Measurements from ENCODE around the gene BBX.
"Not testable (repeated sequence)": the region's sequence is repeated elsewhere in the genome, so short reads cannot be mapped to it uniquely, and the experiment has no call there.

BBX gene

DNA sequence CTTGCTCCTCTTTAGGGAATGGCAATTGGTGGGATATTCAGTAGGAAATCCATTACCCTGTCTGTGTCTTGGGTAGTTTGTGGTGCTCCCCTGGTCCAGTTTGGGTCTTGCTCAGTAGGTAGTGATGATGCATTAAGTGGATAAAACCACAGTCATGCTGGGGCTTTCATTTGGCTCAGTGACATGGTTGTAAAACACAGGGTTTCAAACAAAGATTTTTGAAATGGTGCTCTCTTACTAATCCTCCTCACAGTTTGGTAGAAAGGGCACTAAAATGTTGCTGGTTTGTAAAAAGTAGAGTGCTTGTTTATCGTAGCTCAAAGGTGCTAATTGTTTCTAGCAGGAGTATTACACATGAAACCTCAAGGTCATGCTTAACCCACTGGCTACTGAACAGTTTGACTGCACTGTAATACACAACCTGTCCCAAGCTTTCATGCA, 22.9 kb downstream of the BBX start:
- no peak for DNase-seq

DNA sequence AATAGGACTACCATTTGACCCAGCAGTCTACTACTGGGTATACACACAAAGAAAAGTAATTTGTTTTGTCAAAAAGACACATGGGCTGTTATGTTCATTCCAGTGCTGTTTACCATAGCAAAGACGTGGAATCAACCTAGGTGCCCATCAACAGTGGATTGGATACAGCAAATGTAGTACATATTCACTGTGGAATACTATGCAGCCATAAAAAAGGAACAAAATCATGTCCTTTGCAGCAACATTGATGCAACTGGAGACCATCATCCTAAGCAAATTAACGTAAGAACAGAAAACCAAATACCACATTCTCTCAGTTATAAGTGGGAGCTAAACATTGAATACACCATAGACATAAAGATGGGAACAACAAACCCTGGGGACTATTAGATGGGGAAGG, 25.8 kb downstream of the BBX start:
- no peak for DNase-seq

- DNase-seq, result no peak
These were observed 32.6 kb downstream of the BBX start for GRCh38 chr3:107555359-107555758.

- DNase-seq, result no peak
These were observed 35.0 kb downstream of the BBX start for GRCh38 chr3:107557743-107558142.

DNA sequence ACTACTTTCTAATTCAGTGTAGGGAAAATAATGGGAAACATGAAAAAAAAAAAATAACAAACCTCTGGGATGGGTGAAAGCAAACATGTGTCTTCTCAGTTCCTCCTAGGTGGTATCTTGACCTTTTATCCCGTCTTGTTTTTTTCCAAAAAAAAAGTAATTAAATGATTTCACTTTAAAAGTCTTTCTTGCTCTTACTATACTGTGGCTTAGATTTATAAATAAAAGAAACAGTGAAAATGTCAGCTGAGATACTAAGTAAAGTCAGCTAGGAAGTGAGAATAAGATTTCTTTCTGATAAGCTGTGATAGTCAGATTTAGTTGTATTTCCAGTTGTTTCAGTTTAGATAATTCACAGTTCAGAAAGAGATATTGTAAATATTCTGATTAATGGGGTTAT, 37.4 kb downstream of the BBX start:
- no peak for DNase-seq

DNA sequence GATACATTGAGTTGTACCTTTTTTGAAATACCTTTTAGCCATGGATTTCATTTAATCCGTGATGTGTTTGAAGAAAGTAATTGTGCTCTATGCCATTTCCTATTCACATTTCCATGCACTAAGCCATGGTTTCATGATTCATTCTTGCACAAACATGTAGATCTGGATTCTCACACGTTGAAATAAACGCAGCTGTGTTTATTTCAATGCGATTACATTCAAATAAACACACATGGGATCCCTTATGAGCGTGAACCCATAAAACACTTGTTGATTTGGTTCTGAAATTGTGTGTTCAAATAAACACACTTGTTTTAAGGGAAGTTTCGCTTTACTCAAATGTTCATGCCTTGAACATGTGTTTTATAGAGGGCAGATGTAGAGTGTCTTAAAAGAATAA, 39.2 kb downstream of the BBX start:
- no peak for DNase-seq

DNA sequence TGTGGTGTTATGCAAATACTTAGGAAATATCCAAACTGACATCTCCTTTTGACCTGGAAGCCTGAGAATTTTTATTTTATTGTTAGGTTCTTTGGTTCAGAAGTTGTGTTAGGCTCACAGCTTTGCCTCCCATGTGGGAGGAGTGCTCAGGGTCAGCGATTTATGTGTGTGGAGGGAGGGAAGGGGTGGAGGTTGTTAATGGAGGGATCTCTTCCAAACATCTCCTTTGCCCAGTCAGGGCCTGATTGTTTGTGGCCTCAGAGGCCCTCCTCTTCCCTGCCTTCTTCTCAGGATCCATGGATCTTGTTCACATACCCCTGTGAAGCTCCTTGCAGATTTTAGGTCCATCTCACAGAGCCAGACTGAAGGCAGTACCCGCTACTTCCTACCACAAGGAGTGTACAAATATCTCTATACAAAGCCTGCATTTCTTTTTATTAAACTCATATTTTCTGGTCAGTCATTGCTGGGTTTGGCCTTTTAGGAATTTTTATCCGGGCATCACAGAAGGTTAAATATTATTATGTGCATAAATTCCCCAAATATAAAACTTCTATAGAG, 40.3 kb downstream of the BBX start:
- DNase-seq, result no peak

DNA sequence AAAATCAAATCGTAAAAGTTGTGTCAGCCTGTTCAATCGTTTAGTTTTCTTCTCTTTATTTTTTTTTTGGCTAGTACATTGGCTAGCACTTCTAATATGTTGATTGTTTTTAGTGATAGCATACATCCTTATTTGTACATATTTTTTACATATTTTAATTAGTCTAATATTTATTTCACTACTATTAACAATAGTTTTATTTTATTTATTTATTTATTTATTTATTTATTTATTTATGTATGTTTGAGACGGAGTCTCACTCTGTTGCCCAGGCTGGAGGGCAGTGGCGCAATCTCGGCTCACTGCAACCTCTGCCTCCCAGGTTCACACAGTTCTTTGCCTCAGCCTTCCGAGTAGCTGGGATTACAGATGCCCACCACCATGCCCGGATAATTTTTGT, 42.5 kb downstream of the BBX start:
- DNase-seq, result not testable (repeated sequence)

DNA sequence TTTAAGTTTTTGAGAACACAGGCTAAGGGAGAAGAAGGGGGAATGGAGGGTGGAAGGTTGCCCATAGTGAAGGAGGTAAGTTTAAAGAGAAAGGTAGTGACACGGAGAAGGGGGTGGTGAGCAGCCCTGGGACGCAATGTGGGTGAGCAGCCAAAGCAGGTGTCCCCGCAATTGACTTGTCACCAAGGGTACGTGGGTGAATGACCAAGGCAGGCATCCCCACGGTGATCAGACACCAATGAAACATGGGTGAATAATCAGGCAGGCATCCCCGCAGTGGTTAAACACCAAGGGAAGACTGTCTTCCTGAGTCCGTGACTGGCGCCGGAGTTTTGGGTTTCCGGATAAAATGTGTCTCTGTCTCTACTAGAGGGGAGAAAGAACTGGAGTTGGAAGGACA, 48.3 kb downstream of the BBX start:
- not testable (repeated sequence) for DNase-seq

GRCh38 chr3:107571492-107571891, 48.7 kb downstream of the BBX start:
- DNase-seq, result not testable (repeated sequence)

GRCh38 chr3:107574650-107575049, 51.9 kb downstream of the BBX start:
- DNase-seq, result no peak

DNA sequence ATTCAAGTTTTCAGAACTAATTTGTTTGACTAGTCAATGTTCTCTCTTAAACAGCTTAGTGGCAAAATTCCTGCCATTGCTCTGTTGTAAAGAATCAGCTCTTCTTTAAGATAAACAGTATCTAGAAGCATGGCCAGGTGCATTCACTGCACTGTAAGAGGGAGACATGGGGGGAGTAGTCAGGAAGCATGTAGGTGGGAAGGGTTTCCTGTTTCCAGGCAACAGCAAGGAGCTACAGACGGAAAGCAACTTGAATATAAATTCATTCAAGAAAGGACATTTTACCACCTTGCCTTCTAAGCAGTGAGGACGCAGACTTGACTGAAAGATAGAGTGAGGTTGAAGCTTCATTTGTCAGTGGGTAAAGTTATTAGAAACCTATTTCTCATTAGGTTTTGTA, 55.3 kb downstream of the BBX start:
- no peak for DNase-seq

- DNase-seq, result no peak
These were observed 55.8 kb downstream of the BBX start for GRCh38 chr3:107578523-107578922.

GRCh38 chr3:107579371-107579770, 56.6 kb downstream of the BBX start:
- no peak for DNase-seq

DNA sequence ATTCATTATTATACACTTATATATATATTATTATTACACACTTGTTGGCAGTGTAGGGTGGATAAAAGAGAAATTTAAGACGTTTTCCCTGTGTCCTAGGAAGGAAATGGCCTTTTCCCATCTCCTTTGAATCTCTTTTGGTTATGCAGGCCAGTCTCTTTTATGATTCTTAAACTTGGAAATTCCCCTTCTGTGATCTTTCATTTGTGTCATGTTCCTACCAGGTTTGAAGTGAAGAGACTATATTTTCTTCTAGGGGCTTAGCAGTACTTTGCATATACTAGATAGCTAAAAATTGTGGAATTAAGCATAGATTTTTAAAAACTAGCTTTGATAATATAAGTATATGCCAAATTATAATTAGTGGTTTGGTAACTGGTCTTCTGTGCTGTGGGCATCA, 58.5 kb downstream of the BBX start:
- DNase-seq, result no peak

DNA sequence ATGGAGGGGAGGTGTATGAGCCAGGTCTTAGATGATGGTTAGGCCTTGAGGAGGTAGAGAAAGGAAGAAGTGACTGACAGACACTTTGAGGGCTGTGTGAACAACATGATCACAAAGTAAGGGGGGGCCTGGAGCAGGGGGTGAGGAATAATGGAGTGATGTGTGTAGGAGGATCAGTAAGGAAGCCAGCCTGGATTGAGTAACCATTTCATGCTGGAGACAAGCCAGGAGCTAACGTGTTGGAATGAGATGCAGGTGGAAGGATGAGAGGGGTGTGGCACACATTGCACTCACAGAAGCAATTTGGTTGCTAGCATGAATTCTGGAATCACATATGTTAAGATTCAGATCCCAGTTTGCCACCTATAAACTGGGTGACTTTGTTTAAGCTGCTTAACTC, 65.5 kb downstream of the BBX start:
- DNase-seq, result no peak

GRCh38 chr3:107589454-107589853, 66.7 kb downstream of the BBX start:
- DNase-seq, result no peak

- DNase-seq, result no peak
These were observed 68.0 kb downstream of the BBX start for GRCh38 chr3:107590786-107591185.

- DNase-seq, result no peak
These were observed 69.3 kb downstream of the BBX start for GRCh38 chr3:107592073-107592472.

DNA sequence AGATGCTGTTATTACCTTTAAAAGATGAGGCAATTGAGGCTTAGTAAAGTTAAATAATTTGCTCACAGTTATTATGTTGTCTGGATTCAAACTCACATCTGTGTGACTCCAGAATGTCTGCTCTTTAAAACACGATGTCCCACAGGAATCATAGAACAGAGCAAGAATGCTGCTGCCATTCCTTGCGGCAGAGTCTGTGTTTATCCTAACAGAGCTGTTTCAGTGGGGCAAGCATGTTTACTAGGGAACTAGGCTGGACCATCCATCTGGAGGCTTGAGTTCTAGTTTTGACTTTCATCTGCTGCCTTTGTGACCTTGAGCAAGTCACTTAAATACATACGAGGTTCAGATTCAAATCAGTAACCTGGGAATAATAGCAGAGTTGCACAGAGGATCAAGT, 72.1 kb downstream of the BBX start:
- DNase-seq, result no peak

GRCh38 chr3:107596639-107597038, 73.9 kb downstream of the BBX start:
- DNase-seq, result no peak

GRCh38 chr3:107598926-107599771, 76.4 kb downstream of the BBX start:
- DNase-seq, result no peak

GRCh38 chr3:107599772-107600145, 77.0 kb downstream of the BBX start:
- DNase-seq, result no peak

DNA sequence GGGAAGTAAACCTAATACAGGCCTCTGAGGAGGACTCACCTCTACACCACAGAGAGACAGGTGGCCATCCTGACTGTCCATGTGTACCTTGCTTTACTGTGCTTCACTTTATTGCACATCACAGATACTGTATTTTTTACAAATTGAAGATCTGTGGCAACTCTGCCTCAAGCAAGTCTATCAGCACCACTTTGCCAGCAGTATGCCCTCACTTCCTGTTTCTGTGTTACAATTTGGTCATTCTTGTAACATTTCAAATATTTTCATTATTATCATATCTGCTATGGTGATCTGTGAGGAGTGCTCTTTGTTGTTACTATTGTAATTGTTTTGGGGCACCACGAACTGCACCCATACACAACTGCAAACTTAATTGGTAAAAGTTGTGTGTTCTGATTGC, 78.0 kb downstream of the BBX start:
- no peak for DNase-seq
